ENCODE data around the gene ATG16L1.

GRCh38 chr2:233233618-233234230, 17.7 kb upstream of the ATG16L1 start:
- TF ChIP-seq CTCF (IDR thresholded peaks at IDR 0.05; ENCODE audit: borderline replicate concordance, extremely low read depth, low read length, poor library complexity, severe bottlenecking) (no peak), EZH2 (IDR thresholded peaks at IDR 0.05; ENCODE audit: borderline replicate concordance, low read depth, low read length, severe bottlenecking) (no peak)

Data from DND-41 (cell line).